ENCODE measurements around the gene RHCG. TPM values are rescaled to one million over a fixed set of nuclear protein-coding genes. Genes with fewer than 3 reads are reported as not detected.

Gene RHCG
- total RNA-seq, 4 donors from 2014 or later: not detected

DNA sequence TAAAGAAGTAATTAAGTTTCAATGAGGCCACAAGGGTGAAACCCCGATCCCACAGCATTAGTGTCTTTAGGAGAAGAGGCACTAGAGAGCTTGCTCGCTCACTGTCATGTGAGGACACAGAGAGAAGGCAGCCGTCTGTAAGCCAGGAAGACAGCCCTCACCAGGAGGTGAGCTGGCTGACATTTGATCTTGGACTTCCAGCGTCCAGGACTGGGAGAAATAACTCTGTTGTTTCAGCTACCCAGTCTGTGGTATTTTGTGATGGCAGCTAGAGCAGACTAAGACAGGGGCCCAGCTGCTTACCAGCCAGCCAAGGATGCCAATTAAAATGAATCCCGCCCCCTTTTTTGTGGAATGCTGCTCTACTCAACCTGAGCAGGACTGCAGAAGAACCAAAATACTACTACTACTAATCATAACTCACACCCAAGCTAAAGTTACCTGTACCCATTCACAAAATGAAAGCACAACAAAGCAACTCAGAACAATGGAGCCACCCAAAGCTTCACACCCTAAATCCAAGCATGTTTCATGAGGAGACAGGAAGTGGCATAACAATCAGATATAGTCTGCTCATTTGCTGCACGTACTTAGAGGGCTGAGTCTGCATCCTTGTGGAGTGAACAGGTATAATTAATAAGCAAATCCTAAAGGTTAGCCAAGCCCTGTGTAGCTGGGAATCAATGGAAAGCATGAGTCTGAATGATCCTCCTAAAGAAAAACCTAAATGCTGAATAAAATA, 35.6 kb upstream of the RHCG start:
- DNase-seq: no peak
- TF ChIP-seq POLR2A (IDR thresholded peaks at IDR 0.05) (no peak), CTCF (IDR thresholded peaks at IDR 0.05) (no peak)
- Histone ChIP-seq H3K36me3 (no peaks in the 10 kb centered on the region), H3K27me3 (no peaks in the 10 kb centered on the region), H3K4me3 (no peak overlapping the region), H3K9me3 (no peaks in the 10 kb centered on the region), H3K27ac (no peak overlapping the region), H3K4me1 (no peaks in the 10 kb centered on the region)

DNA sequence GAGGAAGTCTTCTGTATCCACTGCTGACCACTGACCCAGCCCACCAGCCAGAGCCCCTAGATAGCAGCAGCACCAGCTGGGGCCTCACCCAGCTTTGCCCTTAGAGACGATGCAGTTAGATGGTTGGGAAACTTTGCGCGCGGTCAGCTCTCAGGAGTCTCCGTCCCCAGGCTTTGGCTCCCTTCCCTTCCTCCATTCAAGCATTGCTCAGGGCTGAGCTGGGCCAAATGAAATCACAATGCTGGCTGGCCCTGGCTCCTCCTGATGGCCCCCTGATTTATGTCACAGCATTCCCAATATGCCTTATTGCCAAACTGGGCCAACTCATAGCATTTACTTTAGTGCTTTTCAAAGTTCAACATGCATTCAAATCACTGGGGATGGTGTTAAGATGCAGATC, 34.6 kb upstream of the RHCG start:
- TF ChIP-seq CTCF (IDR thresholded peaks at IDR 0.05) (no peak), POLR2A (IDR thresholded peaks at IDR 0.05) (no peak)
- H3K4me3 ChIP-seq: no peak overlapping the region
- H3K27me3 ChIP-seq: no peaks in the 10 kb centered on the region
- no peak overlapping the region for H3K27ac ChIP-seq
- H3K36me3 ChIP-seq: no peaks in the 10 kb centered on the region
- DNase-seq: no peak
- H3K9me3 ChIP-seq: no peaks in the 10 kb centered on the region
- no peaks in the 10 kb centered on the region for H3K4me1 ChIP-seq

DNA sequence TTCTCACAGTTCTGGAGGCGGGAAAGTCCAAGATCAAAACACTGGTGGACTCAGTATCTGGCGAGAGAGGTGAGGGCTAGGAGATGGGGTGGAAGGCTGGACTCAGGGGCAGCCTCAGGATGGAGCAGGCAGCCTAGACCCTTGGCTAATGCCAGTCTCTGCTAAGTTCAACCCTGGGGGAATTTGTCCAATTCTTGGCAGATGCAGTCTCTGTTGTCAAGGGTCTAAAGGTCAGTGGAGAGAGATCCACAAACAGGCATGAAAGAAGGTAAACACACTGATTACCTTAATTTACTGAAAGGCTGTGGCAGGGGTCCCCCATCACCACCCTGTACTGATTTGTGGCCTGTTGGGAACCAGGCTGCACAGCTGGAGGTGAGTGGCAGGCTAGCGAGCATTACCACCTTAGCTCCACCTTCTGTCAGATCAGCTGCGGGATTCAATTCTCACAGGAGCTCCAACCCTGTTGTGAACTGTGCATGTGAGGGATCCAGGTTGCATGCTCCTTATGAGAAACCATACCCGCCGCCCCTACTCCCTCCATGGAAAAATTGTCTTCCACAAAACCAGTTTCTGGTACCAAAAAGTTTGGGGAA, 32.5 kb upstream of the RHCG start:
- H3K27ac ChIP-seq: no peak overlapping the region

GRCh38 chr15:89526601-89527441, 30.4 kb upstream of the RHCG start:
- no peaks in the 10 kb centered on the region for H3K36me3 ChIP-seq
- no peak for TF ChIP-seq POLR2A (IDR thresholded peaks at IDR 0.05)
- H3K27me3 ChIP-seq: no peaks in the 10 kb centered on the region
- no peak overlapping the region for H3K27ac ChIP-seq
- H3K4me3 ChIP-seq: no peak overlapping the region
- DNase-seq: no peak
- H3K4me1 ChIP-seq: no peaks in the 10 kb centered on the region
- H3K9me3 ChIP-seq: no peaks in the 10 kb centered on the region

More for the DNA sequence above, 32.5 kb upstream of the RHCG start:
- DNase-seq: no peak
- no peaks in the 10 kb centered on the region for H3K9me3 ChIP-seq
- H3K27me3 ChIP-seq: no peaks in the 10 kb centered on the region
- TF ChIP-seq POLR2A (IDR thresholded peaks at IDR 0.05) (no peak), CTCF (IDR thresholded peaks at IDR 0.05) (no peak)
- H3K4me1 ChIP-seq: no peaks in the 10 kb centered on the region
- H3K4me3 ChIP-seq: no peak overlapping the region
- no peaks in the 10 kb centered on the region for H3K36me3 ChIP-seq

DNA sequence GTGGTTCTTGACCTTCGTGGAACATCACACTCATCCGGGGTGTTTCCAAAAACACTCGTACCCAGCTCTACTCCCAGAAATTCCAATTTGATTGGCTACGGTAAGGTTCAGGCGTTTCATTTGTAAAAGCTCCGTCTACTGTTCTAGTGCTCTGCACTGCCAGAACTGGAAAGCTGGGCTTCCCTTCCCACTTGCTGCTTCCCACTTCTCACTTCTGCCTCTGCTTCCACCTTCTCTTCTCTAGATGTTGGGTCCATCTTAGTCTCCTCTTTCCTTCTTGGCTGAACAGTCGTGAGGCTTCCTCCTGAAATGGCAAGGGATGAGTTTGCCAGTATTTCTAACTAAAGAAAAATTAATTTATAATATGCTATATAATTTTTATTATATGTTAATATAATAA, 29.8 kb upstream of the RHCG start:
- Histone ChIP-seq H3K27ac (no peak overlapping the region), H3K9me3 (no peaks in the 10 kb centered on the region), H3K4me1 (no peaks in the 10 kb centered on the region), H3K27me3 (no peaks in the 10 kb centered on the region), H3K36me3 (no peaks in the 10 kb centered on the region), H3K4me3 (no peak overlapping the region)
- TF ChIP-seq POLR2A (IDR thresholded peaks at IDR 0.05) (no peak), CTCF (IDR thresholded peaks at IDR 0.05) (no peak)
- no peak for DNase-seq

DNA sequence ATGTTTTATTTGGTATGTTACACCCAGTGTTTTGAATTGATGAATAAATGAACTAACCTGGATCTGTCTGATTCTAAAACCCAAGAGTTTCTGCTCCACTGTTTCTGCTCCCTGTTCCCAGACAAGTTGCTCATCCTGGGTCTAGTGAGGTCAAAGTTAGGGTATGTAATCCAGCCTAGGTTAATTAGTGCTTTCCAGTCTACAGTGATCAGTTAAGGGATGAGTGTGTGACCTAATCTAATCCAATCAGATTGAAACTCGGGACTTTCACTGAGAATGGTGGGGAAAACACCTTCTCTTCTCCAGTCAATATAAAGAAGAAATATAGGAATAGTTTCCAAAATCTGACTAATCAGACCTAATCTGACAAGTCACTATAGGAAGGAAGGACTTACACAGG, 27.8 kb upstream of the RHCG start:
- DNase-seq: no peak
- Histone ChIP-seq H3K27me3 (no peaks in the 10 kb centered on the region), H3K27ac (no peak overlapping the region), H3K36me3 (no peaks in the 10 kb centered on the region), H3K4me1 (no peaks in the 10 kb centered on the region), H3K9me3 (peaks cover 0 to 4% (median 0%) of the 10 kb centered on the region in 4 donors), H3K4me3 (no peak overlapping the region)
- TF ChIP-seq POLR2A (IDR thresholded peaks at IDR 0.05) (no peak), CTCF (IDR thresholded peaks at IDR 0.05) (no peak)

All from Peyer's patch (tissue), 4 donors.